ENCODE results near the gene PHLPP1.
A peak's percentile ranks its signal among the peaks of the same experiment; 100 is the strongest.
"Not testable (repeated sequence)": the region's sequence is repeated elsewhere in the genome, so short reads cannot be mapped to it uniquely, and the experiment has no call there.

The PHLPP1 gene

GRCh38 chr18:62688743-62689317 lies 26.5 kb upstream of the PHLPP1 start:
- no peak overlapping the region for H3K4me3 ChIP-seq (ENCODE audit: low read length)
- DNase-seq (ENCODE audit: low read depth): no peak
- TF ChIP-seq CTCF (IDR thresholded peaks at IDR 0.05; ENCODE audit: insufficient read depth, low read depth, low read length, missing control alignments): no peak

- no peak for TF ChIP-seq CTCF (IDR thresholded peaks at IDR 0.05; ENCODE audit: insufficient read depth, low read depth, low read length, missing control alignments)
- H3K4me3 ChIP-seq (ENCODE audit: low read length): no peak overlapping the region
- DNase-seq (ENCODE audit: low read depth): no peak
These were observed 25.0 kb upstream of the PHLPP1 start for GRCh38 chr18:62690236-62690815.

- peak; percentile 67 for DNase-seq (ENCODE audit: low read depth)
- no peak for TF ChIP-seq CTCF (IDR thresholded peaks at IDR 0.05; ENCODE audit: insufficient read depth, low read depth, low read length, missing control alignments)
- H3K4me3 ChIP-seq (ENCODE audit: low read length): no peak overlapping the region
These were observed 21.7 kb upstream of the PHLPP1 start for GRCh38 chr18:62693659-62694058.

- no peak overlapping the region for H3K4me3 ChIP-seq (ENCODE audit: low read length)
- no peak for DNase-seq (ENCODE audit: low read depth)
- TF ChIP-seq CTCF (IDR thresholded peaks at IDR 0.05; ENCODE audit: insufficient read depth, low read depth, low read length, missing control alignments): no peak
These were observed 17.7 kb upstream of the PHLPP1 start for GRCh38 chr18:62697636-62698035.

GRCh38 chr18:62702259-62702658 lies 13.1 kb upstream of the PHLPP1 start:
- no peak for TF ChIP-seq CTCF (IDR thresholded peaks at IDR 0.05; ENCODE audit: insufficient read depth, low read depth, low read length, missing control alignments)
- no peak for DNase-seq (ENCODE audit: low read depth)
- no peak overlapping the region for H3K4me3 ChIP-seq (ENCODE audit: low read length)

- DNase-seq (ENCODE audit: low read depth); H3K4me3 ChIP-seq (ENCODE audit: low read length): not testable (repeated sequence)
These were observed 8.5 kb upstream of the PHLPP1 start for GRCh38 chr18:62706879-62707278.

GRCh38 chr18:62709908-62710307 lies 5.4 kb upstream of the PHLPP1 start:
- DNase-seq (ENCODE audit: low read depth); H3K4me3 ChIP-seq (ENCODE audit: low read length): not testable (repeated sequence)

GRCh38 chr18:62710417-62710816 lies 4.9 kb upstream of the PHLPP1 start:
- no peak overlapping the region for H3K4me3 ChIP-seq (ENCODE audit: low read length)
- no peak for TF ChIP-seq CTCF (IDR thresholded peaks at IDR 0.05; ENCODE audit: insufficient read depth, low read depth, low read length, missing control alignments)
- DNase-seq (ENCODE audit: low read depth): no peak
